HG03108 (cell line): ENCODE results near the gene GPR183.

Experiments
- ATAC-seq: cut with Tn5 transposase; IDR thresholded peaks from one replicate; pipeline ENCODE4 v1.9.1; 2021; ENCODE audit warnings: moderate library complexity; ENCODE audit not compliant: unreplicated experiment

GPR183 gene

GRCh38 chr13:99296398-99296797, 10.8 kb downstream of the GPR183 start:
- ATAC-seq = peak; percentile 36

- ATAC-seq = no peak
These were observed 11.5 kb downstream of the GPR183 start for GRCh38 chr13:99295488-99296252.

GRCh38 chr13:99294958-99295357, 12.2 kb downstream of the GPR183 start:
- no peak for ATAC-seq

GRCh38 chr13:99294198-99294597, 13.0 kb downstream of the GPR183 start:
- no peak for ATAC-seq

DNA sequence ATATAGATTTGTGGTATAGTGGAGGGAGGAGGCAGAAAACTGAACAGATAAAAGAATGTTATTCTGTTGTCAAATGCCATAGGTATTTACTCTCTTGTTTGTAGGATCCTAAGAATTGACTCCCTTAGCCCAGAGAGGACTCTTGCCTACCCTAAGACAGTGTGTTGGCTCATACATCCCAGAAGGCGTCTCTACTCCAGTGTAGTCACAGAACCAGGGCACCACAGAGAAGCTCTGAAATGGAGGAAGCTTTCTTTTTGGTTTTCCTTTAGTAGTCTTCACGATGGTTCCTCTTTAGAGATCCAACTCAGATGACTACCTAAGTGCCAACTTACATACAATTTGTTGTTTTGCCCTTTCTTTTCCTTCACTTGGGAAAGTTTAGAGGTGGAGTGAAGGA, 14.0 kb downstream of the GPR183 start:
- ATAC-seq = no peak

- ATAC-seq = no peak
These were observed 16.3 kb downstream of the GPR183 start for GRCh38 chr13:99290894-99291293.

DNA sequence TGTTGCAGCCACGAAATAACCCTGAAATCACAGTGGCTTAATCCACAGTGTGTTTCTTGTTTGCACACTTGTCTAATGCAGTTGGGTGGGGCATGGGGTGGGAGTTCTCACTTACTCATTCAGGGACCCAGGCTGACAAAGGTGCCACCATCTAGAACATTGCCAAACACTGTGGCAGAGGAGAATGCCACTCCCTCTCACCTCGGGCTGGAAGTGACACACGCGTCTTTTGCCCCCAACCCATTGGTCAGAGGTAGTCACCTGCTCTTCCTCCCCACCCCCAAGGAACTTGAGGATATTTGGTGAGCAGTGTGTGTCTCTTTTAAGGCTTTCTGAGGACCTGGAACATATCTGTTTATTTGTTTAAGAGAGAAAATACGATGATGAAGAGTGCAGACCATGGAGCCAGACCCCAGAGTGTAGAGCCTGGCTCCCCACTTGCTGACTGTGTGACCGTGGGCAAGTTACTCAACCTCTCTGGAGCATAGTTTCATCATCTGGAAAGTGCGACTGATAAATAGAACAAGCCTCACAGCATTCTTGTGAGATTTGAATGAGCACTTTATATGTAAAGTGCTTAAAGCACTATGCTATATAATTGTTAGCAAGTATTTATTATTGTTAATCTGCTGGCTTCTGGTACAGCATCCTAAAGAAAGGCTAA, 17.4 kb downstream of the GPR183 start:
- no peak for ATAC-seq

DNA sequence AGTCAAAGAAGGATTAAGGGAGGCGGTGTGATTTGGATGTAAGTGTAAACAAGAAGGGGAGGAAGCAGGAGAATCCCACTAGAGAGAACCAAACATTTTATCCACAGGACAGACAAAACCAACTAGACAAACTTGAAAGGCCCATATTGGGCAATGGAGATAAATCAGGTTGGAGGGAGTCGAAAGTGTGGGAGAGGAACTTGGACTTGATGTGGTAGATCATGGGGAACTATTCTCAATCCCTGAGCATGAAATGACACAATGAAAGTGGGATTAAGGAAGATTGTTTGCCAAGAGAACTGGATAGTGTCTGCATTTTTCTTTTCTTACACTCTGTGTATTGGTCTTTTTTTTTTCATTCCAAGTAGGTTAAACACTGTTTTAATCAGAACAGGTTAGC, 17.9 kb downstream of the GPR183 start:
- ATAC-seq = no peak

GRCh38 chr13:99288089-99288488, 19.1 kb downstream of the GPR183 start:
- peak; percentile 86 for ATAC-seq

DNA sequence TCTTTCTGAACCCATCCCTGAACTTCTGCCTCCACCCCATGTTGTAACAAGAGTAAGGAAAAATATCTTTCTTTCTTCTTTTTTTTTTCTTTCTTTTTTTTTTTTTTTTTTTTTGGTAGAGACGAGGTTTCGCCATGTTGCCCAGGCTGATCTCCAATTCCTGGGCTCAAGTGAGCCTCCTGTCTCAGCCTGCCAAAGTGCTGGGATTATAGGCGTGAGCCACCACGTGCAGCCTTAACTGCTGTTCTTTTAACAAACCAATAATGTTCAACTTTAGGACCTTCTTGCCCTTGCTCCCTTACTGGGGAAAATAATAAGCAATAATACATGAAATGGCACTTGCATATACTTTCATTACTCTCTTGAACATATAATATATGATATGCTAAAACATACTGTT, 19.6 kb downstream of the GPR183 start:
- no peak for ATAC-seq

GRCh38 chr13:99285432-99286182, 21.6 kb downstream of the GPR183 start:
- no peak for ATAC-seq

DNA sequence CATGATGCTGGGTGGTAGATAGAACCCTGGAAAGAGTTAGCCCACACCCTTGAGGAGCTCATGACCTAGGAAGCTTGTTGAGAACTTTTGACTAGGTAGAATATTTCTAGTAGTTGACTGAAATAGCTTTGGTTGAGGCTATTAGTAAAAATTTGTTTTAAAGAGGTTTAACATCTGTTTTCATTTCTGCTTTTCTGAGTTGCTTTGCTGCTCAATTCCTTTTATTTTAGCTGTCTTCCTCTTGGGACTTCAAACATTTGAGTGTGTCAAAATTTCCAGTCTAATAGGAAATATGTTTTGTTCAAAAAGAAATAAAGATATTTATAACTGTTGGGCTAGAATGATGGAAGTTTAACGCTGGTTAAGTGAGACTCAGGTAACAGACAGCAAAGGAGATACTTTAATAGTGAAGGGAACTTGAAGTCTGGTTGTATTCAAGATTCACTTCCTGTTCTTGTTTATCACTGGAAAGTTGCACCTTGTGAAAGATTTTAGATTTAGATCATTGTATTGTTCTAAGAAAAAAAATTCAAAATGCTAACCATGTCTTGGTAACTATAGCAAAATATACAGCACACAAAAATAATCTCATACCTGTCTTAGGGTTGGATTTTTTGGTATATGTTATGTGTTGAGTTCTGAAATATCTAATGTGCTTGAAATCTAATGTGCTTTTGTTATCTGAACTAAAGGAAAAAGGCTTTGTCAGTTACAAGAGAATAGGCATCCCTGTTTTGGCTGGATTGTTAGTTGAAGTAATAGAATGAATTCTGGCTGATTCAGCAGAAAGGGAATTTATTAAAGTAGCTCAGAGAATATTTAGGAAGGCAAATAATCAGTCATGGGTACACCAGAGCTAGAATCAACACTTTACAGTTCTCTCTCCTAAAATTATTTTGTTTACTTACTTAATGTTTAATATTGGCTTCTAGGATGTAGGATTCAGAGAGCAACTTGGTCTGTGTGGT, 24.7 kb downstream of the GPR183 start:
- peak; percentile 49 for ATAC-seq

GRCh38 chr13:99281811-99282263, 25.4 kb downstream of the GPR183 start:
- ATAC-seq = peak; percentile 75

GRCh38 chr13:99280166-99280565, 27.0 kb downstream of the GPR183 start:
- no peak for ATAC-seq

- ATAC-seq = no peak
These were observed 27.6 kb downstream of the GPR183 start for GRCh38 chr13:99279637-99280036.

GRCh38 chr13:99278843-99279242, 28.4 kb downstream of the GPR183 start:
- ATAC-seq = no peak

GRCh38 chr13:99278200-99278599, 29.0 kb downstream of the GPR183 start:
- ATAC-seq = no peak

DNA sequence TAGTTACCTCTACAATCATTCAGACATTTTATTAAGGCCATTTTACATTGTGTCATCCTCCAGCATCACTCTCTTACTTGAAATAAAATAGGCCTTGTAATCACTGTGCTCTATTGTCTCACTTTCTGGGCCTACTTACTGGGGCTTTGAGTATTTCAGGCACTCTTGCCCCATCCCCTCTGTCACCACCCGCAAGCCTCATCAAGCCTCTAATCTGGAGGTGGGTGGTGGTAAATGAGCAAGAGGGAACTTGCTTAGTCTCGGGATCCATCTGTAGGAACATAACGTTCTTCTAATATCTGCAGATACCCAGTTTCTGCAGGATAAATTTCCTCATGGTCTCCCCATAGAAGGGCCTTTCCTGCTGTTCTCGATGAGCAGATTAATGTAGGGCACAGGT, 29.6 kb downstream of the GPR183 start:
- ATAC-seq = no peak

GRCh38 chr13:99276706-99277105, 30.5 kb downstream of the GPR183 start:
- no peak for ATAC-seq

DNA sequence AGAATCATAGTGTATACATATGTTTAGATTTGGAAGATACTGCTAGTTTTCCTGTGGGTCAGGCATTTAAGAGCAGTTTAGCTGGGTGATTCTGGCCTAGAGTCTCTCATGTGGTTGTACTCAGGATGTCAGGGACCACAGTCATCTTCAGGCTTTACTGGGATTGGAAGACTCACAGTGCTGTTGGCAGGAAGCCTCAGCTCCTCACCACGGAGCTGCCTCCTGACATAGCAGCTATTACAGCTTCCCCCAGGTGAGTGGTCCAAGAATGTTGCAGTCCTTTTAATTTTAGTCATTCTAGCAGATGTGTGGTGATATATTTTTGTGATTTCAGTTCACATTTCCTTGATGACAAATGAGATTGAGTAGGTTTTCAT, 32.1 kb downstream of the GPR183 start:
- ATAC-seq = peak; percentile 57

- no peak for ATAC-seq
These were observed 34.1 kb downstream of the GPR183 start for GRCh38 chr13:99273128-99273527.
